Cardiac fibroblast (primary cell): ENCODE measurements around the gene NDST1.

ENCODE experiments used
- DNase-seq, 2 donors: peaks; one replicate each; pipeline versions ENCODE4 v3.0.0 to v3.0.0-alpha.2; 2010; ENCODE audit warnings: low read depth in 2 of 2
- H3K4me3 ChIP-seq, 2 donors: replicated peaks in 1 of 2; 1 replicate in 1 of 2; 2 replicates in 1 of 2; pipeline ENCODE4 v1.5.1; 2011; ENCODE audit warnings: low read depth in 2 of 2, low read length in 2 of 2, mild to moderate bottlenecking in 2 of 2, moderate library complexity in 1 of 2
- TF ChIP-seq, protein P1 (sequence below): IDR thresholded peaks from one replicate; pipeline ENCODE4 v1.5.1; 2011; ENCODE audit warnings: low read depth, mild to moderate bottlenecking, low read length, inconsistent platforms

NDST1 gene

DNA sequence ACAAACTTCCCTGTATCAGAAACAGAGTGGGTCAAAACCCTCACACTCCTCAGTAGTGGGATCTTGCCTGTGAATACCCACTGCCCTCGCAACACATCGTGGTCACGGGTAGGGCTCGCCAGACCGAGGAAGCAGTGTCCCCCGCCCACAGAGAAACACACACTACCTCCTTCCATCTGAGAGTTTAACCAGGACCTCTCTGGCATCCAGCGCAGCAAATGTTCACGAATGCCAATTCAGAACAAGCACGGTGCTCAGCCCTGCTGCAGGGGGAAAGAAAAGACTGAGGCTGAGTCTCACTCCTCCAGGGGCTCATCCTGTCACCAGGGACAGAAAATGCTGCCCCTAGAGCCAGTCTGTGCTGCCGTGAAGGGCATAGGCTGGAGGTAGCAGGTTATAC lies 90.1 kb downstream of the NDST1 start:
- TF ChIP-seq, protein P1, sequence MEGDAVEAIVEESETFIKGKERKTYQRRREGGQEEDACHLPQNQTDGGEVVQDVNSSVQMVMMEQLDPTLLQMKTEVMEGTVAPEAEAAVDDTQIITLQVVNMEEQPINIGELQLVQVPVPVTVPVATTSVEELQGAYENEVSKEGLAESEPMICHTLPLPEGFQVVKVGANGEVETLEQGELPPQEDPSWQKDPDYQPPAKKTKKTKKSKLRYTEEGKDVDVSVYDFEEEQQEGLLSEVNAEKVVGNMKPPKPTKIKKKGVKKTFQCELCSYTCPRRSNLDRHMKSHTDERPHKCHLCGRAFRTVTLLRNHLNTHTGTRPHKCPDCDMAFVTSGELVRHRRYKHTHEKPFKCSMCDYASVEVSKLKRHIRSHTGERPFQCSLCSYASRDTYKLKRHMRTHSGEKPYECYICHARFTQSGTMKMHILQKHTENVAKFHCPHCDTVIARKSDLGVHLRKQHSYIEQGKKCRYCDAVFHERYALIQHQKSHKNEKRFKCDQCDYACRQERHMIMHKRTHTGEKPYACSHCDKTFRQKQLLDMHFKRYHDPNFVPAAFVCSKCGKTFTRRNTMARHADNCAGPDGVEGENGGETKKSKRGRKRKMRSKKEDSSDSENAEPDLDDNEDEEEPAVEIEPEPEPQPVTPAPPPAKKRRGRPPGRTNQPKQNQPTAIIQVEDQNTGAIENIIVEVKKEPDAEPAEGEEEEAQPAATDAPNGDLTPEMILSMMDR: no peak
- DNase-seq: no peak
- no peak overlapping the region for H3K4me3 ChIP-seq

DNA sequence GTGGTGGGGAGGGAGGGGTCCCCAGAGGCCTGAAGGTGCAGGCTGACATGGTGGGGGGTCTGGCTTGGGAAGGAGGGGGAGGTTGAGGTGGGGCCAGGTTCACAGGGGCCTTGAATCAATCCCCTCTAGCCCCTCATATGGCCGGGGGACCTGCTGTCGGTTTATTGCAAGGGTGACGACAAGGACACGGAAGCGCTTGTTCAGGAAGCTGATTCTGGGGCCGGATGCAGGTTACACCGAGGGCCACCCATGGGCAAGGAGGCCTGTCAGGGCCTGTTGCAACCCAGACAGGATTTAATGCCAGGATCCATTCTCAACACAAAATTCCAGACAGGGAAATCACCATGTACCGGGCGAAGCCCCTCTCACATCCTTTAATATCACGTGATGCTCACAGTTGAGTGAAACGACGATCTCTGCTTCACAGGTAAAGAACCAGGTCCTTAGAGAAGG lies 90.9 kb downstream of the NDST1 start:
- H3K4me3 ChIP-seq: no peak overlapping the region
- no peak for DNase-seq
- TF ChIP-seq, protein P1: no peak

DNA sequence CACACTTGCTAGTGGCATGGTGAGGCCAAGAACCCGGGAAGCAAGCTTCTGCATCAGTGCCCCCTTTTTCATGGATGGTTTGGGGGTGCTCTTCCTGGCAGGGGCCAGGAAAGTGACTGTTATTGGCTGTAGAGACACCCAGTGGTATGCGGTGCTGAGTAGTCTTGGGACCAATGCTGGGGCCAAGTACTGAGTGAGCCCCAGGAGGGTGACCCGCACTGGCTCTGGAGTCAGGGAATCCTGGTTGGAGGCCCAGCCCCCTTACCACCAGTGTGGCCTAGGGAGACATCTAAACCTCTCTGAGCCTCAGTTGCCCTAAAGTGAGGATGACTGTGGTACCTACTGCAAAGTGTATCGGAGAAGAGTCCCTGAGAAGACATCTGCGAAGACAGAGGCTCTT lies 91.3 kb downstream of the NDST1 start:
- H3K4me3 ChIP-seq: no peak overlapping the region
- DNase-seq: no peak
- TF ChIP-seq, protein P1: no peak

DNA sequence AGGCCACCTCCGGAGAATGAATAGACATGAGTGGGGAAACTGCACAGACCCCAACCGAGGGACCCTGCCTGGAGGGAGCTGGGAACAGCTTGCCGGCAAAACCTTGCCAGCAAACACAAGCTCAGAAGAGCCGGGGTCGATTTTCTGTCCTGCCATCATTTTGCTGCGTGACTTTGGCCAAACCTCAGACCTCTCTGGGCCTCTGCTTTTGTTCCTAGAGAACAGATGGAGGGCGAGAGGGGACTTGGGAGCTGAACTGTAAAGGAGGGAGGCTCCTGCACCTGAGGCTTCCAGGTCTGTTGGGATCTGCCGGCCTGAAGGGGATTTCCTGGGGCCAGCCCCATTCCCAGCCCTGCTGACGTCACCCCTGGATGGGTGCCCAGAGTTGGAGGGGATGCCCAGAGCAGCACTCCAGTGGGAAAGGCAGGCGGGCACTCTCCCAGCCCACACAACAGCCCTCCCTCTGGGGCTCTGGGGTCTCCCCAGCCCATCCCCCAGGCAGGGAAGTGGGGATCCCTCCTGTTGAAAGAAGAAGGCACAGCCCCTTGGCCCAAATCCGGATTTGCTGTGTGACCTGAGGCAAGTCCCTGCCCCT lies 92.1 kb downstream of the NDST1 start:
- no peak overlapping the region for H3K4me3 ChIP-seq
- TF ChIP-seq, protein P1: no peak
- peak; percentile 86 to 89 for DNase-seq

DNA sequence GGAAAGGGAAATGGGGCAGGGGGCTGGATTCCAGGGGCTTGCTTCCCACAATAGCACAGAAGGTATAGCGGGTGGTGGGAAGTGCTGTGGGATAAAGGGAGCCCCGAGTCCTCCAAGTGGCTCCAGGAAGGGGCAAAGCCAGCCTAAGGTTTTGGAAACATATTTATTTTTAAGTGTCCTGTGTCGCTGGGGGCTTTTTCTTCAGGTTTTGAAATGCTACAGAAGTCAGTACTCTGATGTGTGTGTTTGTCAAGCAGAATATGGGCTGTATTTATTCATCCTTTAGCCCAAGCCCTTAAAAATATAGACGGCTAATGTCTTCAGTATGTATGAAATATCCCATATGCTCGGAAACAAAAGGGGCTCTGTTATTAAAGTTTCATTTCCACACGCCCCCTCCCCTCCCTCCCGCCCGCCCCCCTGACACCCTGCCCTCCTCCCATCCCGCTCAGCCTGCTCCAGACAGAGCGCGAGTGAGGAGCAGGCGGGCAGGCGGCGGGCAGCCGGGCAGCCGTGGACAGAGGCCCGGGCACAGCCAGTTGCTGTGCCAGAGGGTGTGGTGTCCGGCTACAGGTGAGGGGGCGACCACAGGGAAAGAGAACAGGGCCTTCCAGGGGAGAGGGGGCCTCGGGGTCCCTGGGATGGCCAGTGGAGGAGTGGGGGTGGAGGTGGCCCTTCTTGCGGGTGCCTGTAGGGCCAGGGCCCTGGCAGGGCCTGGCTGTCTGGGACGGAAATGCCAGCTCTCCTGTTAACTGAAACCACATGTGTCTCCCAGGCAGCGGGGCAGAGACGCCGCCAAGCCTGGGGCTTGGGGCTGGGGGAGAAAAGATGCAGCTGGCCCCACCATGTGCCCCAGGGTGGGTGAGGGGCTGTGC lies 92.9 kb downstream of the NDST1 start:
- H3K4me3 ChIP-seq: peak overlapping the region in 1 of 2 donors; percentile 23
- no peak for DNase-seq
- TF ChIP-seq, protein P1: no peak

DNA sequence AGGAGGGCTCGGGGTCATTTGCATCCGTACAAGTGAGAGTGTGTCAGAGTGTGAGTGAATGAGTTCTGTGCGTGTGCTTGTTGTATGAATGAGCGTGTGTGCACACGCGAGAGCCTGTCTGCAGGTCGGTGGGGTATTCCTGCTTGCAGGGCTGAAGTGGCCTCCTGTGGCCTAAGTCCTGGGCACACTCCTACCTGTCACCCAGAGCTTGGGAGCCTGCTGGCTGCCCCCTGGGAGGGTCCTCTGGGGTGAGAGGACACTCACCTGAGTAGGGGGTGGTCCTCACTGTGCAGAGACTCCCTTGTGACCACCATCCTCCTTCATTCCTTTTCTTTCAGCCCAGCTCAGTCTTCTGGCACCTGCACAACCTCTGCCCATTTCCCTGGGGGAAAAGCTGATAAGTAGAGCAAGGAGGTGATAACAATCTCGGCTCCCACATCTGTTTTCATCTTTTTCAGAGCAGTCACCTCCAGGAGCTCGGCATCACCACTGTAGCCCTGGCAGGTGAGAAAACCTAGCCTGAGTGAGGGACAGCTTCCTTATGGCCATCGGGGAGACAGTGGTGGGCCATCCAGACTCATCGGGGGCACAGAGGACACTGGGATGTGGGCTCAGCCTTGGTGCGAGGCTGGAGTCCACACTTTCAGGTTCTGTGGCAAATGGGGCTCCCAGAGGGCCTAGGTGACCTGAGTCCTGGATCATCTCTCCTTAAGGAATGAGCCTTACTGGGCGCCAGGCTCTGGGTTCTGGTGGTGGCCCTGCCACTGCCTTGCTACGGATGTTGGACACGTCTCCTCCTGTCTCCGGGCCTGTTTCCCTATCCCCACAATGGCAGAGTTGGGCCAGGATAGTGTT lies 93.8 kb downstream of the NDST1 start:
- H3K4me3 ChIP-seq: peak overlapping the region in 1 of 2 donors; percentile 23
- DNase-seq: no peak

More for the DNA sequence above, 93.8 kb downstream of the NDST1 start:
- TF ChIP-seq, protein P1: no peak
